T-helper 9 cell (primary cell): ENCODE measurements around the gene HOXD8.

Experiments used
- DNase-seq: peaks from one replicate; pipeline ENCODE4 v3.0.0-alpha.2; 2020

The HOXD8 gene

DNA sequence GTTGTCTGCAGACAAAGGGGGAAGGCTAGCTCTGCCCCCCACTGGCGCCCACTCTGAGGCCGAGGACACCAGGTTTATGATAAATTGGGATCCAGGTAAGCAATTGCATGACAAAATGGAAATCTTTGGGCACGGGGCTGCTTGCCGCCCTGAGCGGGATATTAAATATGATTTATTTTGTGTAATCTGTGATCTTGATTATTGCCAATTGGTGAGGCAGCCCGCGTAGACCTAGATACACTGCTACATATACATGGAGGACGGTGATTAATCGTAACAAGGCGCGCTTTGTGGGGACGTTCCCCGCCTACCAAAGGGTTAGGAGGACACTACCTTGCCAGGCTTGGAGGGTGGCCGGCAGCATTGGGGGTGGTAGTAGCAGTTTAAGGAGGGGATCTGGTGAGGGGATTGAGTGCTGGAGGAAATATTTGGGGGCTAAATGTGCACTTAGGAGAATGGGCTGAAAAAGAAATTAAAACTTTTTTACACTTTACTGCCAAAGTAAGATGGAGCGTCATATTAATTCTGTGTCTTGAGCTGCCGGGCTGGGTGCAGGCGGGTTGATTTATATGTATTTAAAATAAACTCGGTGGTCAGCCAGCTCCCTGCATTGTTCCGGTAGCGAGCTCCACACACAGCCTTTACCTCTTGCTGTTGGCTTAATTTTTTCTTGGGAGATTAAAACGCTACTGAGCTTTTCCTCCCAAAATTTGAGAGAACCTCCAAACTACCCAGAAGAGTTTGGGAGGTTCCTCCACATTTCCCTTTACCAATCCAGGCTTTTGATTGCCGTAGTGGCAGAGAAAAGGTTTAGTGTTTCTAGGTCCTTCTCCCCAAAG is 31.7 kb downstream of the HOXD8 start:
- DNase-seq = no peak

- DNase-seq = no peak
Observed at GRCh38 chr2:176161825-176162626, 32.5 kb downstream of the HOXD8 start.

DNA sequence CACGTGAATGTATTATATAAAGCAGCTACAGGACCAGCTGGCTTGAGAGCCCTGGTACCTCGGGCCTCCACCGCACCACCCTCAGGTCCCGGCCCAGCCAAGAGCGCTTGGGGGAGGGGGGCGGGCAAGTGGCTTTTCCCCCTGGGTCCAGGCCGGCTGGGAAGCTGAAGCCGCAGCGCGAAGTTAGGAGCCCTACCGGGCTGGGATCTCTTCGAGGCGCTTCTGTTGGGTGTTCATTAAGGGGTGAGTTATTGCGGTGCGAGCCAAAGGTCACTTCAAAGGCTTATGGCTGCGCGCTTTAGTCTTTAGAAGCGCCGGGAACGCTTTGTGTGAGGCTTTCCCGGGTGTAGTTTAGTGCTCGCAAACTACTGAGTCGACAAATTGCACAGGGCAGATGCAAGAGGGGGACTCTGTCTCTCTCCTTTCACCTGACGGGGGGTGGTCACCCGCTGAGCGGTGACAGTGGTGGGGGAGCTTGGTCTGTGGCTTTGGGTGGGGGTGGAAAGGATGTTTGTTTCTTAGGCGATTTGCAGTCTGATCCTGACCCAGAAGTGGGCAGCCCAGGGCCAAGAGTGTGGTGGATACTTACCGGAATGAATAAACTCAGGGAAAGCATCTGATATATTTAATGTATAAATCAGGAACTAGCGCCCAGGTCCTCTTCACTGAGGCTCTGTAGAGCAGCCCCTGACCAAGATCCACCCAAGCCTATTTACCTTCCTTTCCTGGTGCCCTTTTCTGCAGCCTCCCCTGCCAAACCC is 33.6 kb downstream of the HOXD8 start:
- no peak for DNase-seq

DNA sequence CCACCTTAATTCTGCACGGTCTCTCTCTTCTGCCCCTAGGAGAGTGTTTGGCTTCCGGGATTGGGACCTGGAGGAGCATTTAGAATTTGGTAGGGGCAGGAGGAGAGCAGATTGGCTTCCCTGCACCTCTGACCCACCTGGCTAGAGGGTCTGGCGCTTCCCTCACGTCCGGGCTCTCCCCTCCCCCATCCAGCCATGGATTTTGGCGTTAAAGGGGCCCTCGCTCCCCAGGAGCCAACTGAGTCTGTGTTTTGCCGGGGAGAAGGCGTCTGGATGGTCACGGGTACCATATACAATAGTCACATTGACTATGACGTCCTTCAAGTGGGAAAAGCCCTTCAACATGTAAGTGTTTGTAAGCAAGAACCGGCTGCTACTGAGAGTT is 34.2 kb downstream of the HOXD8 start:
- no peak for DNase-seq

- DNase-seq = no peak
Observed at GRCh38 chr2:176164201-176164600, 34.7 kb downstream of the HOXD8 start.

DNA sequence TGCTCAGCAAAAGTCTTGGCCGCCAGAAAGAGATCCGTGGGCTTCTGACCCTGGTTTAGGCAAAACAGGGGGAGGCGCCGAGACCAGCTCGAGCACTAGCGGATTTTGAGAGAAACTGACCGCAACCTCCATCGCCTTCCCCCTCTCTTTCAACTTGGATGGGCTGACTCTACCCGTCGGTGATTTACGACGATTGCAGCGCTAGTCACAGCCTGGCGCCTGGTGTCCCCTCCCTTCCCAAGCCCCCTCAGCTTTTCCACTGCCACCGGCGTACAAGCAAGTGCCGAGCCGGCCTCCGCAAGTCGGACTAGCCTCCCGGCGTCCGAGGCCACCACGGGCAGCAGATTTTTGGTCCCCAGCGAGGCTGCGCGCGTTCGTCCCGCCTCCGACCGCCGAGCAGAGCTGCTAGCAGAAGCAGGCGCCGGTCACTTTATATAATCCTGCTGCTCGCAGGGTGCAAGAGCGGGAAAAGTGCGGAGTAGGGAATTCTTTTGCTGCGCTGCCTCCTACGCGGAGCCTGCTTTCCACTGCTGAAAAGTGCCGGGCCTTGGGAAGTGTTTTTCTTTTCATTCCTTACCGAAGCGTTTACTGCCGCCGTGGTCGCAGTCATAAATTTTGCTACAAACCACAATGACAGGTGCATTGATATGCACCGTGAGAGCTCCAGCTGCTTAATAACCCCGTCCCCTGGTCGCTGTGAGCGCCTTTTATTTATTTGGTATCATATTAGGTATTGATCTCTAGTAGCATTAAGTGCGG is 35.3 kb downstream of the HOXD8 start:
- DNase-seq = no peak

DNA sequence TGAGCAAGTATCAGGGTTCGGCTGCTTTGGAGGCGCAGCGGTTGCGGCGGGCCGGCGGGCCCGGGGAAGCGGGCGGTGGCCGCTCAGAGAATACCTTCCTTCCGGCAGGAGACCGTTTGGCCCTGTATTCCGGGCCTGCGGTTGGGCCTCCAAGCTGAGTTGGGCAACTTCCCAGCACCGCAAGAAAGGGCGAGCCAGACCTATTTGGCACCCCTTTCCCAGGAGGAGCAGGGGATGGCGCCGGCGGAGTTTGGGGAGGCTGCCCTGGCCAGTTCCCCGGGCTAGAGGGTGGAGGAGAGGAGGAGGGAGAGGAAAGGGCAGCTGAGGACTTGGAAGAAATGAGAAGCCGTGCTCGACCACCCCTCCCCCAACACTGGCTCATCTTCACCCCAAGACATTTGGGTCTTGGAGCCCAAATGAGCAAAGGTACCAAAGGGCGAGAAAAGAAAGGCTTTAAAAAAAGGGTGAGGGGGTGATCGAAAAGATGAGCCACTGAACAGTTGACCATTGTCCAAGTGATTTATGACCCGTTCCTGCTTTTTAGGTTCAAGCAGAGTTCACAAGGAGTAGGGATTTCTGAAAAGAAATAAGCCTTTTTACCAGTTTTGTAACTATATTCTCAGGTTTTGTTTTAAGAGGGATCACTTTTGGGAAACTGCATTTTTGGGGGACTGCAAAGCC is 36.0 kb downstream of the HOXD8 start:
- no peak for DNase-seq

DNA sequence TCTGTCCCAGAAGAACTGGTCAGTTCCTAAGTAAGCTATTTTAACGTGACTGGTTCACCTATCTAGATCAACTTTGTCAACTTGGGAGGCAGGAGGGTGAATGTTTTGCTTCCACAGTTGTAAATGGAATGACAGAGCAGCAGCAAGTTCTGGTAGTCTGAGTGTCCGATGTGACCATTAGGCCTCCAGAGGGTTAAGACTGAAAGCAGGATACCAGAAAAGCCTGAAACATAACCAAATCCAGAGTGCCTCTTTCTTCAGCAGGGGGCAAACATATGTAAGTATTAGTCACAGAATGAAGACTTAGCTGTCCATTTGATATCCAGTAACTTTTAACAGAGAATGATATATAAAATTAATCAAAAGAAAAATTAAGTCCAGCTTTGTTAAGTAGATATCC is 36.8 kb downstream of the HOXD8 start:
- DNase-seq = no peak

DNA sequence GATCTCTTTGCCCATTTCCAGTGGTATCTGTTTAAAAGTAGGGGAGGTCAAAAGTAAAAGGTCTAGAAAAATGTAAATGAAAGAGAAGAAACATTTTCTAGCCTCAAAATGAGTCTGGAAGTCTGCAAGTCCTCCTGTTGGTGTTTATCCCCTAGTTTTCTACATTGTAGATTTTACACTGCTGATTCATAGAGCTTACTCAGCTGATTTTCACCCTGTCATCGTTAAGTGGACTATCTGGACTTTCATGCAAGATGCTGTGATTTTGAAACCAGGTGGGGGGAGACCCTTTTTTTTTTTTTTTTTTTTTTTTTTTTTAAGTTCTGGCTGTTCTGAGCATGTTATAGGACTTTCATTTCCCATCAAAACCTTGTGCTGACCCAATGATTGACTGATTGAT is 37.9 kb downstream of the HOXD8 start:
- DNase-seq = no peak

DNA sequence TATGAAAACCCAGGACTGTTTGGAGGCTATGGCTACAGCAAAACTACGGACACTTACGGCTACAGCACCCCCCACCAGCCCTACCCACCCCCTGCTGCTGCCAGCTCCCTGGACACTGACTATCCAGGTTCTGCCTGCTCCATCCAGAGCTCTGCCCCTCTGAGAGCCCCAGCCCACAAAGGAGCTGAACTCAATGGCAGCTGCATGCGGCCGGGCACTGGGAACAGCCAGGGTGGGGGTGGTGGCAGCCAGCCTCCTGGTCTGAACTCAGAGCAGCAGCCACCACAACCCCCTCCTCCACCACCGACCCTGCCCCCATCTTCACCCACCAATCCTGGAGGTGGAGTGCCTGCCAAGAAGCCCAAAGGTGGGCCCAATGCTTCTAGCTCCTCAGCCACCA is 39.7 kb downstream of the HOXD8 start:
- DNase-seq = no peak

GRCh38 chr2:176169711-176170110 is 40.2 kb downstream of the HOXD8 start:
- DNase-seq = no peak

DNA sequence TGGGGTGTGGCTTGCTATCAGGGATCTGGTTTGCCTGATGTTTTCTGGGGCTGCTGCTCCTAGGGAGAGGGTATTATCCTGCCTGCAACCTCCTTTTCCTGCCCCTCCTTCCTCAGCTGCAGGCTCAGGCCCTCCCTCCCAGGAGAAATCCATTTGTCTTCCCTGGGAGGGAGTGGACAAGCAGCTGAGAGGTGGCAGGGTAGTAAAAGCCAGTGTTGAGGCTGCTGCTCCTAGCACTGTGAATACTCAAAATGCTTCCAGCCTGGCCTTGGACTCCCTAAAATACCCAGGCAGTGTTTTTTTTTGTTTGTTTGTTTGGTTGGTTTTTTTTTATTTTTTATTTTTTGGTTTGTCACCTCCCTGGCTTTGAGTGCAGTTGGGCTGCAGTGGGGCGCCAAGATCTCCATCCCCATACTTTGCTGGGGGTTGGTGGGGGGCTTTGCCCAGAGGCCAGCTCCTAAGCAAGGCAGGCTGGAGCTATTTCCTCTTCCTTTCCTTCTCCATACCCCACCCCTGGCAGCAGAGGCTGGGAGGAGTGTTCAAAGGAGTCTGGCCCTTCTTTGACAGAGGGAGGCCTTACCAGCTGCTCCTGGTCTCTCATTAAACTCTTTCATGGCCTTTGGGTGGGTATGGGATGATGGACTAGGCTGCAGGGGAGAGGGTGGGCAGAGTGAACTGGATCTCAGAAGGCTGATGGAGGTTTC is 41.2 kb downstream of the HOXD8 start:
- DNase-seq = no peak

DNA sequence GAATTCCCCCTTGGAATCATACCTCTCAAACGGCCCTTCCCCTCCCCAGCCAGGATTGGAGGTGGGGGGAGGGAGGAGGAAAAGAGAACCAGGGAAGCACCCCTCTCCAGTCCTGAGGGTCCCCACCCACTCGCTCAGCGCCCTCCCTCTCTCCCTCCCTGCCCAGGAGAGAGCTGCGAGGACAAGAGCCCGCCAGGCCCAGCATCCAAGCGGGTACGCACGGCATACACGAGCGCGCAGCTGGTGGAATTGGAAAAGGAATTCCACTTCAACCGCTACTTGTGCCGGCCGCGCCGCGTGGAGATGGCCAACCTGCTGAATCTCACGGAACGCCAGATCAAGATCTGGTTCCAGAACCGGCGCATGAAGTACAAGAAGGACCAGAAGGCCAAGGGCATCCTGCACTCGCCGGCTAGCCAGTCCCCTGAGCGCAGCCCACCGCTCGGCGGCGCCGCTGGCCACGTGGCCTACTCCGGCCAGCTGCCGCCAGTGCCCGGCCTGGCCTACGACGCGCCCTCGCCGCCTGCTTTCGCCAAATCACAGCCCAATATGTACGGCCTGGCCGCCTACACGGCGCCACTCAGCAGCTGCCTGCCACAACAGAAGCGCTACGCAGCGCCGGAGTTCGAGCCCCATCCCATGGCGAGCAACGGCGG is 42.0 kb downstream of the HOXD8 start:
- no peak for DNase-seq

GRCh38 chr2:176172007-176172894 is 42.7 kb downstream of the HOXD8 start:
- DNase-seq = no peak

- no peak for DNase-seq
Observed at GRCh38 chr2:176172895-176173566, 43.5 kb downstream of the HOXD8 start.

- no peak for DNase-seq
Observed at GRCh38 chr2:176173567-176174381, 44.3 kb downstream of the HOXD8 start.

GRCh38 chr2:176174382-176174823 is 44.9 kb downstream of the HOXD8 start:
- DNase-seq = no peak
